Stimulated activated CD4-positive, alpha-beta T cell treated with anti-CD3 and anti-CD28 coated beads, Interleukin-15, amount 100 ng/mL, for 24 hours (primary cell): ENCODE results near the gene CAPZB.

ENCODE experiments used
- DNase-seq: peaks from one replicate; pipeline ENCODE4 v3.0.0-alpha.2; 2020

The CAPZB gene

GRCh38 chr1:19381261-19381660 is 104.1 kb downstream of the CAPZB start:
- no peak for DNase-seq

DNA sequence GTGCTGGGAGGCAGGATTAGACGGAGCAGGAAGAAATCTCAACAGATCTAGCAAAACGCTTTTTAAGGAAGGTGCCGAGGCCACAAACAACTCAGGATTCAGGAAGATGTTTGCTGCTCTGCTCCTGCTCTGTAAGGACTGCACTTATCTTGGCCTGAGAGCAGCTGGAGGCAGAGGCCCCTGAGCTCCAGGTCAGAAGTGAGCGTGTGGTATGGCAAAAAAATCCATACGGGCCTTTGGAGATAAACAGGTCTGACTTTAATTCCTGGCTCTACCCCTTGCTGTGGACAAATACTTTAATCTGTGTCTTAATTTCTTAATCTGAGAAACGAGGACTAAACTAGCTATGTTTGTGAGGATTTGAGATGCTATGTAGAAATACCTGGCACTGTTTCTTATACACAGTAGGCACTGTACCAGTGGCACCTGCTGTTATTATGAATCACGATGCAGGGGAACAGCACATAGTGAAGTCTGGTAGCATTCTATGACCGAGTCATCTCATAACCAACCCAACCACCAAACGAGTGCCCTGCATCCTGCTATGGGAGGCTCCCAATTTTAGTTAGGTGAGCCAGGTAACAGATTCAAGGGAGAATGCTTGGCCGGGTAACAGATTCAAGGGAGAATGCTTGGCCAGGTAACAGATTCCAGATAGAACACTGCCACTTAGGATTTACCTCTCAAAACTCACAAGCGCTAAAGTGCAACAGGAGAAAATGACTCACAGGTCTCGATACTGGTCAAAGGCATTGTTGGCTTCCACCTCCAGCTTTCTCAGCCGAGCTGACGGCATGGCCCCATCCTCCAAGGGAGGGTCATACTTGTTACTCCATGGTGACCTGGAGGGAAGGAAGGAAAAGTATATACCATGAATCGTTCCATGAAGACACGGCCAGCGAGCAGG is 107.3 kb downstream of the CAPZB start:
- DNase-seq = peak; percentile 45

GRCh38 chr1:19376428-19377372 is 108.6 kb downstream of the CAPZB start:
- no peak for DNase-seq

DNA sequence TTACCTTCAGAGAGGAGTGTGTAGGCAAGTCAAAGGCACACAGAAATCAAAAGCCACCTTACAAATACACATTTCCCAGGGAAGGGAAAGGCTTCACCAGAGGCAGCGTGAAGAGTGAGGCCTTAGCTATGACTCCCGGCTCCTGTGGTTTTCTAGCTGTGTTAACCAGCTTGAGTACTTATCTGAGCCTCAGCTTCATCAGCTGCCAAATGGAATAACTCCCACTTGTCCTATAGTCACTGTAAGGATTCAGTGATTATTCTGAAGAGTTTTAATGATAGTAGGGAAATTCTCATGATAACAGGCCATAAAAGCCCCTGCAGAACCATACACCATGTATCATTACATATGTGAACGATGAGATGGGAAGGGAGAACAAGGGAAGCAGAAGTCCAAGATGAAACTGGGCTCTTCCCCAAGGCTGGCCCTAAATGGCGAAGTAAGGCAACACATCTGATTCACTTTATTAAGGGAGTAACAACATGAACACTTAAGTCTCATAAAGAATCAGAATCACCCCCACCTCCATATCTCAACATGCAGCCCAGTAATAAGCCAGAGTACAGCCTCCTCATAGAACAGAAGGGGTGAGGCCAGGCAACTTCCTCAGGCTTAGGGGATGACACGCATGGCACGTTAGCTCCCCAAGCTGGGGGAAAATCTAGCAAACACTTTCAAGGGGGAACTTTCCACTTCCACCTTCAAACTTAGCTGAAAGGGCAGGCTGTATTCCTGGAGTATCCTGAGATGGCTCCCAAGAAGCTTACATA is 109.5 kb downstream of the CAPZB start:
- DNase-seq = no peak

DNA sequence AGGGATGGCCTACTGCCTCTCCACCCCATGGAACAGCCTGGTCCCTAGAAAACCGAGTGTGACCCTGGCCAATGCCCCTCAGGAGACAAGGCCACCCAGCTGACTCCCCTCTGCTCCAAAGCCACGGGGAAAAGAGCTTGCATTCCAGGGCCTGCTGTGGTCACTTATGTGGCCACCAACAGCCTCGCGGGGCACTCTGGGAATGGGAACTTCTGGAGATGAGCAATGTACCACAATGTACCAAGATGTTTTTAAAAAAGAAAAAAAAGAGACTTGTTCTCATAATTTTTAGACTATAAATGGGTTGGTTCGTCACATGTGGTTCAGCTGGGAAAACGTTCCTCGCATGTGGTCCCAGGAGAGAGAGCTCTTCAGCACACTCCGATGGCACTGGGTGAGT is 110.4 kb downstream of the CAPZB start:
- DNase-seq = no peak

- no peak for DNase-seq
Measured at GRCh38 chr1:19374083-19374801, 111.1 kb downstream of the CAPZB start.

DNA sequence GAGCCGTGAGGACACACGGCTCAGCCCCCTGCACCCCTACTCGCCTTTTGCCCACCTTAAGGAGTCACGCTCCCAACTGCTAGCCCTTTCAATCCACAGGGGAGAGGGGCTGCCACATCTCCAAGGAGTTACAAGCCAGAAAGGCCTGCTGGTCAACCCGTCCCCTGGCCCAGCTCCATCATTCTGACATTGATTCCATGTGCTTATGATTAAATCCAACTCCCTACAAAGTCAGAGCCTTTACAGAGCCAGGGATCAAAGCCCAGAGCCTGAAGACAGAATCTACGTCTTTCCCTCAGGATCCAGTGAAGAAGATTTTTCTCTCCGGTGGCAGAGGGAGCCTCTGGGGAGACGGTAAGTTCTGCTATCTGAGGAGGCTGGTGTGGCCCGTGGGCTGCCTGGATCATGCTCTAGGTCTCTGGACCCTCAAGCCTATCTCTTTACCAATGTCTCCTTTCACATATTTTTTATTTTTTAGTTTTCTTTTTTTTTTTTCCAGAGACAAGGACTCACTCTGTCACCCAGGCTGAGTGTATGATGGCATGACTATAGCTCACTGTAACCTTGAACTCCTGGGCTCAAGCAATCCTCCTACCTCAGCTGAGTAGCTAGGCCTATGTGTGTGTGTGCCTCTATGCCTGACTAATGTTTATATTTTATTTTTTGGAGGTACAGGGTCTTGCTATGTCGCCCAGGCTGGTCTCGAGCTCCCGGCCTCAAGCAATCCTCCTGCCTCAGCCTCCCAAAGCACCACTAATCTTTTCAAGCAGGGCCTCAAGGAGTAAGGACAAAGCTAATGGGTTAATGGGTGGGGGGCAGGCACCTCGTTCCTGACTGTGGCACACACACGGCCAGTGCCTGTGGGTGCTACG is 111.9 kb downstream of the CAPZB start:
- DNase-seq = no peak

DNA sequence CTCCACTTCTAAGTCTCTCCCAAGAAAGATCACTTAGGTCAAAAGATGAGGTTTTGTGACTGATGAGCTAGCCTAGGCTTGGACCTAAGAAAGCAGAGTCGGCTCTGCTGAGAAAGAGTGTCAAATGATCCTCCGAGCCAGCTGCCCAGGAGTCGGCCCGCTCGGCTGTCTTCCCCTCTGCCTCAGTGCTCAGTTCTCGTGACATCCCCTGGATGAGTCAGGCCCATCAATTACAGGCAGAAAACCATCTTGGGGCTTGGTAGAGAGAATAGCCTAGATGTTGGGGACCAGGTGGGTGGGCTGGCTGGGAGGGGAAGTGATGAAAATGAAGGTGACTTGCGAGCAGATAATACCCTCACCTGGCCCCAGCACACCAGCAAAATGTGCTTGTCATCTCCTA is 112.7 kb downstream of the CAPZB start:
- no peak for DNase-seq

DNA sequence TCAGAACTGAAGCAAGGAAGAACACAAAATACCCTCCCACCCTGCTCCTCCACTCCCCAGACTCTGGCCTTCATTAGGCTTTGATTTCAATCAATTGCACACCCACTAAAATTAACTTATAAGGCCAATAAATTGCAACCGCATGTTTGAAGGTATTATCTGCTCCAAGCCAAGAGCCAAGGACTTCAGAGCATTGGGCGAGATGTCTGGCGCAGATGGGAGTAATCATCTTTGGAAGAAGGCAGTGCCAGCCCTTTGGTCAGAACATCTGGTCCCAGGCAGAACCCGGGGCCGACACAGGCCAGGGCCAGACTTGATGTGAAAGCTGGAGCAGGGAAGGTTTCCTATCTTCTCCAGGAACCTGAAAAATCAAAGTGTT is 113.2 kb downstream of the CAPZB start:
- no peak for DNase-seq

DNA sequence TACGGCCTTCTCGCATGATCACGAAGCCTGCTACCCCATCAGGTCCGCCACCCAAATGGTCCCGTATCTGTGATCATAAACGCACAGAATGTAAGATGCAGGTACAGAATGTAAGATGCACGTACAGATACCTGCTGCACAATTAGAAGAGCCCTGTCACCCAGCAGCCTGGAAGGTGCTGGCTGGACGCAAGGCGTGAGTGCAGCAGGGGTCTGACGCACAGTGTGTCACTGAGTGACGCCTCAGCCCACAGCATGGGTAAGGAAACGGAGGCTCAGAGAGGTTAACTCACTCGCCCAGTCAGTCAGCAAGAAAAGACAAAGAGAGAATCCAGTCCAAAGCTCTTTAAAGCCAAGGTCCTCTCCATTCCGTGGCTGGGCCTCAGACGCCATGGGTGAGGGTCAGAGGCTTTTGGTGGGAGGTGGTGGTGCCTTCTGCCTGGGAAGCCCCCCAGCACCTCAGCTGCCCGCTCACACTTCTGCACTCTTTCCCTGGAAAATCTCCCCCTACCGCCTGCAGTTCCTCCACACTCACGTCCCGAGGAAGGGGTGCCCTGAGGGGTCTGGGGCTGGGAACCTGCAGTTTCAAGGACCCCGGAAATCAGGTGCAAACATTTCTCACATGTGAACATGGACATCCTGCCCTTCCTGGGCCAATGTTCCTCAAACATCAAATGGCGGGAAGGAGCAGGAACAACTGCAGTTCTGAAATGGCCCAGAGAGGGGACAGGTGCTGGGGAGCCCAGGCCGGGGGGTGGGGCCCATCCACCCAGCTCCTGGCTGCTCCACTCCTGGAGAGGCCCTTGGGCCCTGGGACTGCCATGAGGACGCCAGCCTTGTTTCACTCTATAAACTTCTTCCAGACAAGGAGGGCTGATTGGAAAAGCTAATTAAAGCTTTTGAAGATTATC is 113.9 kb downstream of the CAPZB start:
- DNase-seq = no peak

DNA sequence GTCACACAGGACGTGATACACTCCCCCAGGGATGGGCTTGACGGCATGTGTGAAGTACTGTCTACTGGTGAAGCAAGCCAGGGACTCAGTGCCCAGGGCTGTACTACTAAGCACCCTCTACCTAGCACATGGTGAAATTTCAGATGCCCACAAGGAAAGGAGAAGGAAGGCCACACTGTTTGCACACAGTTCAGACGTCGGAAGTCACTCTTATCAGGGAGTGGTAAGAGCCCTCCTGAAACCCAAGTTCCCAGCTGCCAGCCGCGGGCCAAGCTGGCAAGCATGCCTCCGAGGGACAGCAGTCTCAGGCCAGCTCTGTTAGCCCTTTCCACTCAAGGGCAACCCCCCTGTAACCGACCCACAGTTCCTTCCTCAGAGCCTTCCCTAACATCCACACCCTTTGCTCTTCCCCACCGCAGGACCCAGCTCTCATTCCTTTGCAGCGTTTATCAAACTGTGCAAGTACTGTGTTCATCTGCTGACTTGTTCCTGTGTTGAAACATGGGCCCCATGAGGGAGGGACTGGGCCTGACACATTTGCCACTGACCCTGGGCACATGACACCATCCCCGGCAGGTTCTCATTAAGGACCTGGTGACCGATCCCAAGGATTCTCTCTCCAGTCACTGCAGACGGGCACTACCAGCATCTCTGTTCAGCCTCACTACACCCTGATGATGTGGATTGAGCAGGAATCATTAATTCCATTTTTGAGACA is 114.7 kb downstream of the CAPZB start:
- DNase-seq = no peak

GRCh38 chr1:19369396-19370090 is 115.8 kb downstream of the CAPZB start:
- DNase-seq = no peak

- no peak for DNase-seq
Measured at GRCh38 chr1:19368964-19369363, 116.4 kb downstream of the CAPZB start.

GRCh38 chr1:19368050-19368449 is 117.3 kb downstream of the CAPZB start:
- no peak for DNase-seq

GRCh38 chr1:19367584-19368041 is 117.7 kb downstream of the CAPZB start:
- DNase-seq = no peak

DNA sequence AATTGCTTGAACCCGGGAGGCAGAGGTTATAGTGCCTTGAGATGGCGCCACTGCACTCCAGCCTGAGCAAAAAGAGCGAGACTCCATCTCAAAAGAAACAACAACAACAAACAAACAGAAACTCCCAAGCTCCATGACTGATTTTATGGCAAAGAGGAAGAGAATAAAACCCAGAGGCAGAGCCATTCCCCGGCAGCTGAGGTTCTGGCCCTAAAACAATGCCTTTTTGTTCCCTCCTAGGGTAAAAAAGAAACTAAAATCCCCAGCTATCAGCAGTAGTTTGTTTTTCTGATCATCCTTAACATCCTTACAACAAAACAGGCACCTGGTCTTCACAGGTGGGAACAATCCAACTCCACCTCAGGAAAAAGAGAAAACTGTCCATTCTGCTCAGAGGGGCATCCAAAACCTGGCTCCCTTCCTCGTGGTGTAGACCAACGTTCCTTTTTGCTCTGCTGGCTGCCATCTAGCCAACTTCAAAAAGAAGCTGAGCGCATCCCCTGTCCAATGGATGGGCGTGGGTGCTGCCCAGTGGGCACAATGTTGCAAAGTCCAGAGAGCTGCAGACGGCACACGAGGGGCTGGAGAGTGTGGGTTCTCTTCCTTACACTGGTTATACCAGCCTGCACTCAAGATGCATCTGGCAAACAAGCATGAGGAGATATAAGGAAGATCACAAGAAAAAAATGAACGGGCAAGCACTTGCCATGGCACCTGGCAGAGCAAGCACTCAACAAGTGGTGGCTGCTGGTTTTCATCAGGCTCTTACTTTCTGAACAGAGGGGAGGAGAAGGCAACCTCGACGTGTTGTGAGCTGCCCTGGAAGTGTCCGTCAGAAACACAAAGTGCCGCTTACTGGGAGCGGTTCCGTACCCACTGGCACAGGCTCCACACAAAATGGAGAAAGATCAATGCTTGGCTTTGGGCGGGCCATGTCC is 118.5 kb downstream of the CAPZB start:
- DNase-seq = no peak

DNA sequence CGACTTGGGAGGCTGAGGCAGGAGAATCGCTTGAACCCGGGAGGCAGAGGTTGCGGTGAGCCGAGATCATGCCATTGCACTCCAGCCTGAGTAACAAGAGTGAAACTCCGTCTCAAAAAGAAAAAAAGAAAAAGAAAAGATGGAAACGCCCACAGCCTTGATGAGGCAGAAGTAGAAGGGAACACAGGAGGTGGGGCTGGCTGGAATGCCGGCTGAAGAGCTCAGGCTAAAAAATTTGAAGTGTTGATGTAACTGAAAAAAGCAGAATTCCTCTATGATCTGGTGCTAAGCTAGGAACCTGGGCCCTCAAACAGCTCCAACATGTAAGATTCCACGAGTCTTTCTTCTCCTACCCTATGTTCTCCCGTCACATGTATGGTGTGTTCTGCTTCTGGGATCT is 119.6 kb downstream of the CAPZB start:
- no peak for DNase-seq
